AG10803 (cell line): ENCODE measurements around the gene HSD17B2.

Source experiments
- DNase-seq: peaks from one replicate; pipeline ENCODE4 v3.0.0; 2010; ENCODE audit warnings: low read depth
- H3K4me3 ChIP-seq: 2 replicates; pipeline ENCODE4 v1.5.1; 2011; ENCODE audit warnings: mild to moderate bottlenecking, low read length, control low read depth
- TF ChIP-seq, protein P1 (sequence below): conservative IDR thresholded peaks from 2 replicates; pipeline ENCODE4 v1.5.1; 2011; ENCODE audit warnings: mild to moderate bottlenecking, low read length, control low read depth, inconsistent platforms

Gene HSD17B2

DNA sequence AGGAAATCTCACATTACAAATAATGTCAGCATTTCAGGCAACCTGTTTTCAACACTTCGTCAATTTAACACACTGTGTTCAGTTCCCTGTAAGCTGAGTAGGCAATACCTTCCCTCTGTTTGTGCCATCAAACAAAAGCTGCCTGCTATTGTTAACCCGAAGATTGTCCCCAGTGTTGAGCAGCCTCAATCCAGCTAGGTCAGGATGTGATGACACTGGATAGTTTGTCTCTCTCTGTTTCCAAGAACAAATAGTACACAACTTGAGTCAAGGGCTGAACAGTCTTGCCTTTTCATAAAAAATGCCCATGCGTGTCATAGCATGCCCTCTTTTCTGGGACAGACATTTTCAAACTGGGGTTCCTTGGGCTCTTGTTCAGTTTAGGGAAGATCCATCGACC is 36.4 kb downstream of the HSD17B2 start:
- DNase-seq: no peak
- TF ChIP-seq, protein P1, sequence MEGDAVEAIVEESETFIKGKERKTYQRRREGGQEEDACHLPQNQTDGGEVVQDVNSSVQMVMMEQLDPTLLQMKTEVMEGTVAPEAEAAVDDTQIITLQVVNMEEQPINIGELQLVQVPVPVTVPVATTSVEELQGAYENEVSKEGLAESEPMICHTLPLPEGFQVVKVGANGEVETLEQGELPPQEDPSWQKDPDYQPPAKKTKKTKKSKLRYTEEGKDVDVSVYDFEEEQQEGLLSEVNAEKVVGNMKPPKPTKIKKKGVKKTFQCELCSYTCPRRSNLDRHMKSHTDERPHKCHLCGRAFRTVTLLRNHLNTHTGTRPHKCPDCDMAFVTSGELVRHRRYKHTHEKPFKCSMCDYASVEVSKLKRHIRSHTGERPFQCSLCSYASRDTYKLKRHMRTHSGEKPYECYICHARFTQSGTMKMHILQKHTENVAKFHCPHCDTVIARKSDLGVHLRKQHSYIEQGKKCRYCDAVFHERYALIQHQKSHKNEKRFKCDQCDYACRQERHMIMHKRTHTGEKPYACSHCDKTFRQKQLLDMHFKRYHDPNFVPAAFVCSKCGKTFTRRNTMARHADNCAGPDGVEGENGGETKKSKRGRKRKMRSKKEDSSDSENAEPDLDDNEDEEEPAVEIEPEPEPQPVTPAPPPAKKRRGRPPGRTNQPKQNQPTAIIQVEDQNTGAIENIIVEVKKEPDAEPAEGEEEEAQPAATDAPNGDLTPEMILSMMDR: no peak
- no peak overlapping the region for H3K4me3 ChIP-seq

DNA sequence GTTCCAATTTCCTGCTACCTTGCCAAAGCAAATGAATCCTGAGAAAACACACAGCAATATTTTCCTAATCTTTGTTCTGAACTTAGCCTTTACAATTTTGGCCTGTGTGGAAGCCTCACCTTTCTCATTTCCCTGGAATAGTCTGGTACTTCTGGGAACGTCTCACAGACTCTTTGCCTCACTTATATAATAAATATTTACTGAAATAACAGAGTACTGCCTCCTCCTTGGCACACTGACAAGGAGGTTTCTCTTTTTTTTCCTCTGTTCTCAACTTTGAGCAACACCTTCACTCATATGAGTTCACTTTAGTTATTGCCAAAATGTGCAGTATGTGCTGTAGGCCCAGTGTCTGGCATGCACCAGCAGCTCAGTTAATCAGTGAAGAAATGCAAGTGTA is 37.3 kb downstream of the HSD17B2 start:
- TF ChIP-seq, protein P1: no peak
- no peak for DNase-seq
- no peak overlapping the region for H3K4me3 ChIP-seq

- no peak overlapping the region for H3K4me3 ChIP-seq
- TF ChIP-seq, protein P1: no peak
- no peak for DNase-seq
These were observed 39.0 kb downstream of the HSD17B2 start for GRCh38 chr16:82074019-82074558.

GRCh38 chr16:82078125-82078524 is 43.1 kb downstream of the HSD17B2 start:
- TF ChIP-seq, protein P1: no peak
- no peak overlapping the region for H3K4me3 ChIP-seq
- DNase-seq: no peak

DNA sequence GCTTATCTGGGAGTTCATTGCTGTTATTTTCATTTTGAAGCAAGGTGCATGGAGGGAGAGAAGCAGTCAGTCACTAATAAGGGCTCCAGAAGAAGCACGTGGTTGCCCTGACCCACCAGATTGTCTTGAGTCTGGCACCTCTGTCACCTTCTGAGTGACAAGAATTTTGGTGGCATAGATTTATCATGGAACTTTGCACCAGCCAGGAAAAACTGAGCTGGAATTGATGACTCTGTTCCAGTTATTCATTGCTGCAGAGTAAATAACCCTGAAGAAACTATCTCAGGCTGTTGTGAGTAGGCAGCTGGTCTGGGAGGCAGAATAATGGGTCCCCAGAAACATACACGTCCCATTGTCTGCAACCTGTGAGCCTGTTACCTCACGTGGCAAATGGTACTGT is 44.8 kb downstream of the HSD17B2 start:
- TF ChIP-seq, protein P1: no peak
- no peak overlapping the region for H3K4me3 ChIP-seq
- DNase-seq: no peak

DNA sequence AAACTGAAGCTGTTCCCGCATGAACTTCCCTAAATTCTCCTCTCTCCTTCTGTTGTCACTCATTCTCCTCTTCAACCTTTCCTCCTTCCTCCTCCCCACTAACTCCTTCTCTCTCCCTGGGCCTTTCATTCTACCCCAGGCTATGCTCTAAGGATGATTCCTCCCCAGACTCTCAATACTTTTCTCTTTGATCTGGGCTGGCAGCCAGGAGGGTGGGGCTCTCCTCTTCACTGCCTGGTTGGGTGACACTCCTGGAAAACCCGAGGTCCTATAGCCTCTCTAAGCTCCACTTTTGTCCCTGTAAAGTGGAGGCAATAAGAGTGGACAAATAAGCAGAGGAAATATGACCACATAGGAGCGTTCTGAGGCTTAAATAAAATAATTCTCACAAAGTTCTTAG is 46.2 kb downstream of the HSD17B2 start:
- no peak overlapping the region for H3K4me3 ChIP-seq
- TF ChIP-seq, protein P1: no peak
- no peak for DNase-seq

DNA sequence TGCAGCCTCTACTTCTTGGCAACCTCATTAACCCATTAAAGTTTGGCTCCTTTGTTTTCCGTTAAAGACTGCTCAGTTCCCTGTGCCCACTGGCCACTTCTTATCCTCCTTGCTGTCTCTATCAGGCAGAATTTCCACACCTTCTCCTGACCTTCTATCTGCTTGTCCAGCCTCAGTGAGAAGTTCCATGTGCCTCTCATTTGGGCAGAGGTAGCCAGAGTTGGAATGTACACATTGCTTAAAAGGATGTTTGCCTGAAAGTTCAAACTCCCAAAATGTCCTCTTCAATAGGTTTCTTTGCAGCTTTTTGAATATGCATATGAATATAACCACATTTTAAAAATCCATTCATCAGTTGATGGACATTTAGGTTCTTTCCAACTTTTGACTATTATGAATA is 47.0 kb downstream of the HSD17B2 start:
- no peak for DNase-seq
- H3K4me3 ChIP-seq: no peak overlapping the region
- TF ChIP-seq, protein P1: no peak
